Choroid plexus epithelial cell (primary cell): ENCODE results near the gene NFATC2.
A peak's percentile ranks its signal among the peaks of the same experiment; 100 is the strongest.
"Not testable (repeated sequence)": the region's sequence is repeated elsewhere in the genome, so short reads cannot be mapped to it uniquely, and the experiment has no call there.

Source experiments
- DNase-seq: peaks from one replicate; pipeline ENCODE4 v3.0.0-alpha.2; 2010; ENCODE audit warnings: low read depth
- H3K4me3 ChIP-seq: 2 replicates; pipeline ENCODE4 v1.5.1; 2011; ENCODE audit warnings: low read depth, mild to moderate bottlenecking, control low read depth, low read length, moderate library complexity
- CTCF ChIP-seq: conservative IDR thresholded peaks from 2 replicates; pipeline ENCODE4 v1.5.1; 2011; ENCODE audit warnings: low read depth, mild to moderate bottlenecking, control low read depth, inconsistent platforms, low read length, moderate library complexity

Gene NFATC2

GRCh38 chr20:51575486-51575885 lies 33.0 kb upstream of the NFATC2 start:
- no peak overlapping the region for H3K4me3 ChIP-seq
- no peak for TF ChIP-seq CTCF
- DNase-seq: no peak

- H3K4me3 ChIP-seq: no peak overlapping the region
- no peak for TF ChIP-seq CTCF
- peak; percentile 2 for DNase-seq
Measured at GRCh38 chr20:51574248-51575033, 31.9 kb upstream of the NFATC2 start.

DNA sequence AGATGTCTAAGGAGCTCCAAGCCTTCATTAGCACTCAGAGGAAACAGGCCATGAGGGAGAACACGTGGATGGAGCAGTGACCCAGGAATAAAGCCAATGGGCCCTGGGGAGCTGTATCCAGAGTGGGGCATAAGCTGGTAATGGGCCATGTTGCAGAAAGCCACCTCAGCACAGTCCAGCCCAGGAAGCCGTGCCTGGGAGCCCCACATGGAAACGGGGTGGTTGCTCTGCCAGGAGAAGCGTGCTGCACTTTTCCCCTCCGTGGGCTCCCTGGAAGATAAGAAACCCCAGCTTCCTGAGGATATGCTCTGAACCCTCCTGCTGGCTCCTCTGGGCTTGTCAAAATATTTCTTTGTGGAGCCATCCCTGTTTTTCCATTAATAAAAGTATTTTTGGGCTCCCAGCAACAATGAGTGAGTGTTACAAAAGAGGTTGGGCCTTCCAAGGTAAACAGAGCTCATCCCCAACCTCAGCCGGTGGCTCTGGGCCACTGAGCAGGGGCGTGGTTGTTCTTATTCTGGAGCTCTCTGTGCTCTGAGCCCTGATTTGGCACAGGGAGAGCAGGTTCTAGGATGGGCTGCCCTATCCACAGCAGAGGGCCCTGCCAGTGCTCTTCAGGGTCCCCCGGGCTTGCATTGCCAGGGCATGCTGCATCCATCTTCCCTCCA lies 31.2 kb upstream of the NFATC2 start:
- no peak for TF ChIP-seq CTCF
- H3K4me3 ChIP-seq: no peak overlapping the region
- DNase-seq: peak; percentile 21

- no peak overlapping the region for H3K4me3 ChIP-seq
- no peak for TF ChIP-seq CTCF
- no peak for DNase-seq
Measured at GRCh38 chr20:51571460-51571794, 28.9 kb upstream of the NFATC2 start.

GRCh38 chr20:51570739-51571459 lies 28.4 kb upstream of the NFATC2 start:
- TF ChIP-seq CTCF: no peak
- peak; percentile 34 for DNase-seq
- no peak overlapping the region for H3K4me3 ChIP-seq

DNA sequence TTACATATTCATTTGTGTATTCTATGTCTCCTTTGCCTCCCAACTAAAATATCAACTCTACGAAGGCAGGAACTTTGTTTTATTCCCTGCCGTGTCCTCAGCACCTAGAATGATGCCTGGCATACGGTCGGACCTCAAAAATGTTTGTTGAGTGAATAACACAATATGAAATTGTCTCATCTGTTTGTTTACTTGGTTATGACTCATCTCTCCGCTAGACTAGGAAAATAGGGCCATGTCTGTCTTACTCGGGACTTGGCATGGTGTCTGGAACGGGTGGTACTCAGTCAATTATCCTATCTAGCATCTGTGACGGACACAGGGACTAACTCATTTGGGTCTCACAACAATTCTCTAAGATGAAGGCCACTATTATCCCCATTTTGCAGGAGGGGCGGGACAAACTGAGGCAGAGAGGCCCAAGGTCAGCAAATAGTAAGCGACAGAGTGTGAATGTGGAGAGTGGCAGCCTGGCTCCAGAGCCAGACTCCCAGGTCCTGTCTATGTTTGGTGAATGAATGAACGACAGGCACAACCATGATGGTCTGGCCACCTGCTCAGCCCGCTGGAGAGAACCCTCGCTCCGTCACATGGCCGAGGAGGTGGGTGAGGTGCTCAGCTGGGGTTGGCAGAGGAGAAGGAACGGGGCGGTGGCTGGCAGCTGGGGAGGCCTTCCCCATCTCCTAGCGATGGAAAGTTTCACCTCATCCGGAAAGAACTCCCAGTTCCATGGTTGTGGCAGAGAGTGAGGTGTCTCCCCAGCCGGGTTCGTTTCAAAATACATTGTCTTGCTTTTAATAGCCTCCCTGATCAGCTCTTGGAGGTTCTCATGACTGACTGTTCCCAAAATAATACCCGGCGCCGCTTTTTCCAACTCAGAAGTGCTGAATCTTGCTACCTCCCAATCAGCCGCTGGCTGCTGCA lies 27.6 kb upstream of the NFATC2 start:
- DNase-seq: peak; percentile 34

DNA sequence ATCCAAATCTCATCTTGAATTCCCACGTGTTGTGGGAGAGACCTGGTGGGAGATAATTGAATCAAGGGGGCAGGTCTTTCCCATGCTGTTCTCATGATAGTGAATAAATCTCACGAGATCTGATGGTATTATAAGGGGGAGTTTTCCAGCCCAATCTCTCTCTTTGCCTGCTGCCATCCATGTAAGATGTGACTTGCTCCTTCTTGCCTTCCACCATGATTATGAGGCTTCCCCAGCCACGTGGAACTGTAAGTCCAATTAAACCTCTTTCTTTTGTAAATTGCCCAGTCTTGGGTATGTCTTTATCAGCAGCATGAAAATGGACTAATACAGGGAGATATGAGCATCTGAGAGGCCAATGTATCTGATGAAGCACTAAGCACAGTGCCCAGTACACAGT lies 26.0 kb upstream of the NFATC2 start:
- H3K4me3 ChIP-seq, DNase-seq: not testable (repeated sequence)

More for the DNA sequence above, 27.6 kb upstream of the NFATC2 start:
- H3K4me3 ChIP-seq: no peak overlapping the region
- TF ChIP-seq CTCF: no peak
